Stimulated activated memory B cell treated with anti-CD40 and anti-IgM and Interleukin-4, amounts not matched to agents 10 μg/mL and 1 μg/mL and 100 μg/mL, for 72 hours (primary cell): ENCODE data around the gene CDH23.

Experiments
- ATAC-seq: fragments of 150-1000 bp; cut with Tn5 transposase; 2 replicates; pipeline ENCODE4 v1.10.0; 2021
- H3K27ac Mint-ChIP-seq: one replicate; pipeline ENCODE4 v1.8.0; 2022; ENCODE audit warnings: mild to moderate bottlenecking, mixed read lengths
- H3K27me3 Mint-ChIP-seq: one replicate; pipeline ENCODE4 v1.8.0; 2022; ENCODE audit warnings: mixed read lengths
- H3K36me3 Mint-ChIP-seq: one replicate; pipeline ENCODE4 v1.8.0; 2022; ENCODE audit warnings: mixed read lengths
- H3K4me1 Mint-ChIP-seq: one replicate; pipeline ENCODE4 v1.8.0; 2022; ENCODE audit warnings: mixed read lengths
- H3K4me3 Mint-ChIP-seq: one replicate; pipeline ENCODE4 v1.8.0; 2022; ENCODE audit warnings: mild to moderate bottlenecking, moderate library complexity, mixed read lengths
- H3K9me3 Mint-ChIP-seq: one replicate; pipeline ENCODE4 v1.8.0; 2022; ENCODE audit warnings: mixed read lengths

The CDH23 gene

DNA sequence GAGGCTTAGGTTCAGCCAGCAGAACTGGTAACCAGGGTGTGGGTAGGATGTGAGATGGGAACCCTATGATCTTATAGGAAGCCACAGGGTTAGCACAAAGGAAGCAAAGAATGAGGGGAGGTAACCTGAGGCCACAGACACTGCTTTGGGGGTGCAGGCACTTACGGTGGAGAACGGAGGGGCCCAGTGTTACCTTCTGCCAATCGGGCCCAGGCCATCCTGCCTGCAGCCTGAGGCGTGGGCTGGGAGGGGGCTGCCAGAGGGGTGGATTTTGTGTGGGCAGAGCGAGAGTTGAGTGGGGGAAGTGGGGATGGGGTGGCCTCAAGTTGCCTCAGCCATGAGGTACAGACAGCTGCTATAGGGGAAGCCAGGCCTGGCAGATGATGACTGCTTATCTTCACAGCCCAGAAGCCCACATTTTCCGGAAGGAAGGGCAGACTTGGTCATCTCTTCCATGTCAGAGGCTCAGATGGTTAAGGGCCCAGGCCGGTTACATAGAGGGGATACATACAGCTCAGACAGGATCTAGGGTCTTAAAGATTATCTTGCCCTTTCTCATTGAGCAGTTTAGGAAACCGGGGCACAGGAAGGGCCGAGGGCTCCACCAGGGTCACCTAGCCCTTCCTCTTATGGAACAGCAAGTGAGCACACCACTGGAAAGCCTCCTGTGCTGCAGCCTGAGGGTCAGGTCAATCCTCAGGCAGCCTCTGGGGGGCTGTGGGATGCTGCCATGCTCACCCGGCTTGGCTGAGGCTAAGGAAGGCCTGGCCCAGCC lies 401.0 kb downstream of the CDH23 start:
- H3K27ac Mint-ChIP-seq: no peak overlapping the region
- ATAC-seq: no peak
- H3K36me3 Mint-ChIP-seq: peaks cover 4% of the 10 kb centered on the region
- no peak overlapping the region for H3K4me3 Mint-ChIP-seq
- peaks cover 32% of the 10 kb centered on the region for H3K4me1 Mint-ChIP-seq
- peaks cover 18% of the 10 kb centered on the region for H3K27me3 Mint-ChIP-seq
- peaks cover 4% of the 10 kb centered on the region for H3K9me3 Mint-ChIP-seq

DNA sequence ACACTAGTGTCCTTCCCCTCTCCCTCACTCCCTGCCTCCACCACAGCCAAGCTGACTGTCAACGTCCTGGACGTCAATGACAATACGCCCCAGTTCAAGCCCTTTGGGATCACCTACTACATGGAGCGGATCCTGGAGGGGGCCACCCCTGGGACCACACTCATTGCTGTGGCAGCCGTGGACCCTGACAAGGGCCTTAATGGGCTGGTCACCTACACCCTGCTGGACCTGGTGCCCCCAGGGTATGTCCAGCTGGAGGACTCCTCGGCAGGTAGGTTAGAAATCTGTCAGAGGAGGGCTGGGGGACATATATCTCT lies 401.5 kb downstream of the CDH23 start:
- no peak for ATAC-seq
- H3K27me3 Mint-ChIP-seq: peaks cover 17% of the 10 kb centered on the region
- peaks cover 4% of the 10 kb centered on the region for H3K36me3 Mint-ChIP-seq
- peaks cover 4% of the 10 kb centered on the region for H3K9me3 Mint-ChIP-seq
- peaks cover 32% of the 10 kb centered on the region for H3K4me1 Mint-ChIP-seq
- H3K27ac Mint-ChIP-seq: no peak overlapping the region
- no peak overlapping the region for H3K4me3 Mint-ChIP-seq

DNA sequence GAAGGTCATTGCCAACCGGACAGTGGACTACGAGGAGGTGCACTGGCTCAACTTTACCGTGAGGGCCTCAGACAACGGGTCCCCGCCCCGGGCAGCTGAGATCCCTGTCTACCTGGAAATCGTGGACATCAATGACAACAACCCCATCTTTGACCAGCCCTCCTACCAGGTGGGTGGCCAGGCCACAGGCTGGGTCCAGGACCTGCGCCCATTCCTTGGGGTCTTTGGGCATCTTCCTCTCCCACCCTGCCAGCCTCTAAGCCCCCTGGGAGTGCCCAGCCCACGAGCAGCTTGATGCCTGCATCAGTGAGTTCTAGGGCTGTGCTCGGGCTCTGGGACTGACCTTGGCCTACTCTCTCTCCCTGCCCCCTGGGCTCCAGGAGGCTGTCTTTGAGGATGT lies 402.4 kb downstream of the CDH23 start:
- no peak overlapping the region for H3K27ac Mint-ChIP-seq
- H3K4me3 Mint-ChIP-seq: no peak overlapping the region
- no peak for ATAC-seq
- peaks cover 9% of the 10 kb centered on the region for H3K27me3 Mint-ChIP-seq
- peaks cover 4% of the 10 kb centered on the region for H3K9me3 Mint-ChIP-seq
- peaks cover 4% of the 10 kb centered on the region for H3K36me3 Mint-ChIP-seq
- H3K4me1 Mint-ChIP-seq: peaks cover 26% of the 10 kb centered on the region

DNA sequence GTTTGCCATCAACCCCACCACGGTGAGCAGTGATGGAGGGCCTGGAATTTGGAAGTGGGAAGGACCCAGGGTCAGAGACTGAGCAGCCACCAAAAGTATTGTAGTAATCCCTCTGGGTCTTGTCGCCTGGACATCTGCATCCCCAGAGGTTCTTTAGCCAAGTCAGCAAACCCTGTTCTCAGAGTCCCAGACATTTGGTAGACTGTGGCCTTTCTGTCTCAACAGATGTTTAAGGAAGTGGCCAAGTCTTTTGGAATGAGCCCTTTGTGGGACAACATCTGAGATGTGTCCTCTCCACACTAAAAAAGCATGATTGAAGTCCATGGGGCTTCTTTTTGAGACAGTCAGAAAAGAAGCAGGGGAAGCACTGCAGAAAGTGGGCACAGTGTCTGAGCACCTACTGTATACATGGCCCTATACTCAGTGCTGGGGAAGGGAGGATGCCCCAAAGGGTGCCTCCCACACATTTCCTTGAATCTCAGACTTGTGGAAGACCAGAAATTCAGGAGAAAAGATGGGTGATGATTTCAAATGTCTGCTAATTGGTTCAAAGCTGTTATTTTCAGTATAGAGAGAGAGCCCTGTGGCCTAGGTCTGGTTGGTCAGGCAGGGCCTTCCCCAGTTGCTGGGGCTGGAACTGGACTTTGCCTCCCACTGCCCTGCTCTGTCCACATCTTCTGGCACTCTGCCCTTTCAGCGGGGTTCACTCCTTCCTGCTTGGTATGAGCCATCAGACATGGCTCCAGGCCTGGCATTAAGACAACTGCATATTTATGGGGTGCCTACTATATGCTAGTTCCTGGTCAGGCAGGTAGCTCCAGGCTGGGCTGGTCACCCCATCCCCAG lies 403.1 kb downstream of the CDH23 start:
- no peak overlapping the region for H3K27ac Mint-ChIP-seq

DNA sequence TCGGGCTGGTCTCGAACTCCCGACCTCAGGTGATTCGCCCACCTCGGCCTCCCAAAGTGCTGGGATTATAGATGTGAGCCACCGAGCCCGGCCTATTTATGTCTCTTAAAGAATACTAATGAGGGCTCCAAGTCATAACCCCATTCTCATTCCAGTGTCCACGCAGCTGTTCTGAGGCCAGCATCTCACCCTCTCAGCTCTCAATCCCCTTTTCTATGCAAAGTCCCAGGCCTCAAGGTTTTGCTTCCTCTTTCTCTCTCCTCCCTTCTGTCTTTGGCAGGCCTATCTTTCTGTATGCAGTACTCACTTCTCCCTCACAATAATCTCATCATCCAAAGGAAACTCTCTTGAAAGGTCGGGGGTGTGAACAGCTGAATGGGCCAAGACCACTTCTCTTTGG lies 404.6 kb downstream of the CDH23 start:
- no peaks in the 10 kb centered on the region for H3K27me3 Mint-ChIP-seq
- ATAC-seq: peak; percentile 92
- peaks cover 21% of the 10 kb centered on the region for H3K4me1 Mint-ChIP-seq
- H3K36me3 Mint-ChIP-seq: no peaks in the 10 kb centered on the region
- H3K9me3 Mint-ChIP-seq: no peaks in the 10 kb centered on the region
- no peak overlapping the region for H3K4me3 Mint-ChIP-seq
- H3K27ac Mint-ChIP-seq: no peak overlapping the region

More for the DNA sequence above, 403.1 kb downstream of the CDH23 start:
- H3K27me3 Mint-ChIP-seq: peaks cover 9% of the 10 kb centered on the region
- H3K4me3 Mint-ChIP-seq: no peak overlapping the region
- peaks cover 26% of the 10 kb centered on the region for H3K4me1 Mint-ChIP-seq
- H3K36me3 Mint-ChIP-seq: peaks cover 4% of the 10 kb centered on the region
- H3K9me3 Mint-ChIP-seq: peaks cover 4% of the 10 kb centered on the region
- ATAC-seq: no peak

DNA sequence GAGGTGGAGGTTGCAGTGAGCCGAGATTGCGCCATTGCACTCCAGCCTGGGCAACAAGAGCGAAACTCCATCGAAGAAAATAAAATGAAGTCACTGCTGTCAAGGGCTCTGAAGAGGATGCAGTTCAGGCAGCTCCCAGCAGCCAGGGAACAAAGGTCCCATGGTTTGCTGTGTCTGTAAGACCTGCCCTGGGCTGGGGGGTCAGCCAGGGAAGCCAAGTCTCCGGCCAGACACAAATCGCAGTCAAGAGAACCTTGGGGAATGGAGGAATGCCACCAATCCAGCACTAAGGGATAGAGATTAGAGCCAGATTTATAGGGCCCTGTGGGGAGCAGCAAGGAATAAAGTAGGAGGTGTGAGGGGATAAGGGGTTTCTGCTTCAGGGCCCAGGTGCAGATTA lies 405.5 kb downstream of the CDH23 start:
- no peak overlapping the region for H3K27ac Mint-ChIP-seq

DNA sequence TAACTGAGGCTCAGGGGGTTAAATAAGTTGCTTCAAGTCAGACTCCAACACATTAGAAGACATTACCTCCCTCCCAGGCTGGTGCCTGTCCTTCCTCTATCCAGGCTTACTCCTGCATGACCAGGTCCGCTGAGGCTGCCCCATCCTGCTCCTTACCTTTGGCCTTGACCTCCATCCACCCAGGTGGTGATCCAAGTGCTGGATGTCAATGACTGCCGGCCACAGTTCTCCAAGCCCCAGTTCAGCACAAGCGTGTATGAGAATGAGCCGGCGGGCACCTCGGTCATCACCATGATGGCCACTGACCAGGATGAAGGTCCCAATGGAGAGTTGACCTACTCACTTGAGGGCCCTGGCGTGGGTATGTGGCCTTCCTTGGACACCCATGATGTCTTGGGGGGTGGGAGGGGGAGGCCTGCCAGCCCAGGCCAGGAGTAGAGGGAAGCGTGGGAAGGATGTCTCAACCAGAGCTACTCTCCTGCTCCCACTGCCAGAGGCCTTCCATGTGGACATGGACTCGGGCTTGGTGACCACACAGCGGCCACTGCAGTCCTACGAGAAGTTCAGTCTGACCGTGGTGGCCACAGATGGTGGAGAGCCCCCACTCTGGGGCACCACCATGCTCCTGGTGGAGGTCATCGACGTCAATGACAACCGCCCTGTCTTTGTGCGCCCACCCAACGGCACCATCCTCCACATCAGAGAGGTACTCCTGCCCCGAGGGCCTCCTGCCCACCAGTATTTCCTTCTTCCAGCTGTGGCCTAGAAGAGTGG lies 406.2 kb downstream of the CDH23 start:
- no peaks in the 10 kb centered on the region for H3K9me3 Mint-ChIP-seq
- H3K4me3 Mint-ChIP-seq: no peak overlapping the region
- H3K27me3 Mint-ChIP-seq: no peaks in the 10 kb centered on the region
- no peaks in the 10 kb centered on the region for H3K36me3 Mint-ChIP-seq
- no peak overlapping the region for H3K27ac Mint-ChIP-seq
- no peak for ATAC-seq
- H3K4me1 Mint-ChIP-seq: peaks cover 13% of the 10 kb centered on the region

More for the DNA sequence above, 405.5 kb downstream of the CDH23 start:
- no peaks in the 10 kb centered on the region for H3K9me3 Mint-ChIP-seq
- H3K36me3 Mint-ChIP-seq: no peaks in the 10 kb centered on the region
- peaks cover 18% of the 10 kb centered on the region for H3K4me1 Mint-ChIP-seq
- no peak for ATAC-seq
- H3K27me3 Mint-ChIP-seq: no peaks in the 10 kb centered on the region
- H3K4me3 Mint-ChIP-seq: no peak overlapping the region

DNA sequence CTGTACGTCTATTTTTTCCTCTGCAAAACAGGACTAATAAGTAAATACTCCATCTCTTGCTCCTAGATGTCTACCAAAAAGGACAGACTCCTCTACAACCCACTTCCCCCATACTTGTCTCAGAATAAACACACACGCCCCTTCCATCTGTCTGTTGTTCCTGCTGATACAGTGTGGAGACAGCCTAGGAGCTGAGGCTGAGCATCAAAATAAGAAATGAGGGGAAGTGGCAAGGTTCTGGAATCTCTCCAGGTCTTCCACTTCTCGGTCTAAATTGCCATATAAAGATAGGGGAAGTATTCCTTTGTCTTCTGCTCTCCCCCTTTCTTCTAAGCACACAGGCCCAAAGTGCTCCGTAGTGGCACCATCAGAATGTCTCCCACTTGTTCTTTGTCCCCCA lies 407.4 kb downstream of the CDH23 start:
- H3K27ac Mint-ChIP-seq: no peak overlapping the region
- no peak overlapping the region for H3K4me3 Mint-ChIP-seq
- ATAC-seq: no peak
- H3K9me3 Mint-ChIP-seq: no peaks in the 10 kb centered on the region
- H3K36me3 Mint-ChIP-seq: no peaks in the 10 kb centered on the region
- H3K27me3 Mint-ChIP-seq: no peaks in the 10 kb centered on the region
- peaks cover 13% of the 10 kb centered on the region for H3K4me1 Mint-ChIP-seq

DNA sequence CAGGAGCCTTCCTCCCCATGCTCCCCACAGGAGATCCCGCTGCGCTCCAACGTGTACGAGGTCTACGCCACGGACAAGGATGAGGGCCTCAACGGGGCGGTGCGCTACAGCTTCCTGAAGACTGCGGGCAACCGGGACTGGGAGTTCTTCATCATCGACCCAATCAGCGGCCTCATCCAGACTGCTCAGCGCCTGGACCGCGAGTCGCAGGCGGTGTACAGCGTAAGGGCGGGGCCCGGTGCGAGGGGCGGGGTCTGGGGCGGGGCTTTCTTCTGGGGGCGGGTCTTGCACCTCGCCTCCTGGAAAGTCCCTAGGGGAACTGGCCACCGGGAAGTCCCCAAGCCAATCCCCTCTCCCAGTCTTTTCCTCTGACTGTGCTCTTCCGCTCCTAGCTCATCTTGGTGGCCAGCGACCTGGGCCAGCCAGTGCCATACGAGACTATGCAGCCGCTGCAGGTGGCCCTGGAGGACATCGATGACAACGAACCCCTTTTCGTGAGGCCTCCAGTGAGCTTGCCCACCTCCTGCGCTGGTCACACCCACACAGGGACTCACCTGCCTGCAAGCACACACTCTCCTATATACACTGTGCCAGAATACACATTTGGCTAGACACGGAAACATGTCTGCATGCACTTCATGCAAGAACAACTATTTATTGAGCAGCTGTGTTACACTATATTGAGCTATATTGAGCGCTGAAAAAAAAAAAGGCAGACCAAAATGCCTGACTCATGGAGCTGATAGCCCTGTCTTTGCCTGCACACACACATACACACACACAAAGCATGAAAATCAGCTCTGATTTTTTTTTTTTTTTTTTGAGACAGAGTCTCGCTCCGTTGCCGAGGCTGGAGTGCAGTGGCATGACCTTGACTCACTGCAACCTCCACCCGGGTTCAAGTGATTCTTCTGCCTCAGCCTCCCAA lies 409.3 kb downstream of the CDH23 start:
- Mint-ChIP-seq H3K27ac (no peak overlapping the region), H3K4me1 (peaks cover 12% of the 10 kb centered on the region), H3K9me3 (no peaks in the 10 kb centered on the region), H3K36me3 (no peaks in the 10 kb centered on the region), H3K27me3 (no peaks in the 10 kb centered on the region), H3K4me3 (no peak overlapping the region)
- ATAC-seq: no peak

DNA sequence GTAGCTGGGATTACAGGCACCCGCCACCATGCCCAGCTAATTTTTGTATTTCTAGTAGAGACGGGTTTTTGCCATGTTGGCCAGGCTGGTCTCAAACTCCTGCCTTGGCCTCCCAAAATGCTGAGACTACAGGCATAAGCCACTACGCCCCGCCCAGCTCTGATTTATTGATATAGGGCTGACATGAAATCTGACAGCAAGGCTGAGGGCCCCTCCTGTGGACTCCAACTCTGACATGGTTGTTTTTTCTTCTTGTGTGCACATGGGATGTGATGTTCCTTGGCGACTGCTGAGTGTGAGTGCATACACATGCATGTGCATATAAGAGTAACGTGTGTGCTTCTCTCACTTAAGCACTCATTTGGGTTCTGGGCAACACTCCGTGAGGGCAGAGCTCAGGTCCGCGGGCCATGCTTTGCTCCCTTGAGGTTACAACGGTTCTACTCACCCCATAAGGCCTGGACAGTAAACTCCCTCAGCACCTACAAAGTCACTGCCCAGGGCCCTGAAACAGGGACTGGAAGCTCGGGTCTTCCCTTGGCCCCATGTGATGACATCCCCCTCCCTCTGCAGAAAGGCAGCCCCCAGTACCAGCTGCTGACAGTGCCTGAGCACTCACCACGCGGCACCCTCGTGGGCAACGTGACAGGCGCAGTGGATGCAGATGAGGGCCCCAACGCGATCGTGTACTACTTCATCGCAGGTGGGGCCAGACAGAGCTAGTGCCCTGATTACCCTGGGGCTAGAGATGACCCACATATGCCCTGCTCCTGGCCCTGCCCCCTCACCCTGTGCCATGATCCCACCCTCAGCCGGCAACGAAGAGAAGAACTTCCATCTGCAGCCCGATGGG lies 410.2 kb downstream of the CDH23 start:
- no peak for ATAC-seq
- Mint-ChIP-seq H3K27ac (no peak overlapping the region), H3K4me1 (peaks cover 3% of the 10 kb centered on the region), H3K27me3 (no peaks in the 10 kb centered on the region), H3K36me3 (no peaks in the 10 kb centered on the region), H3K9me3 (no peaks in the 10 kb centered on the region), H3K4me3 (no peak overlapping the region)

DNA sequence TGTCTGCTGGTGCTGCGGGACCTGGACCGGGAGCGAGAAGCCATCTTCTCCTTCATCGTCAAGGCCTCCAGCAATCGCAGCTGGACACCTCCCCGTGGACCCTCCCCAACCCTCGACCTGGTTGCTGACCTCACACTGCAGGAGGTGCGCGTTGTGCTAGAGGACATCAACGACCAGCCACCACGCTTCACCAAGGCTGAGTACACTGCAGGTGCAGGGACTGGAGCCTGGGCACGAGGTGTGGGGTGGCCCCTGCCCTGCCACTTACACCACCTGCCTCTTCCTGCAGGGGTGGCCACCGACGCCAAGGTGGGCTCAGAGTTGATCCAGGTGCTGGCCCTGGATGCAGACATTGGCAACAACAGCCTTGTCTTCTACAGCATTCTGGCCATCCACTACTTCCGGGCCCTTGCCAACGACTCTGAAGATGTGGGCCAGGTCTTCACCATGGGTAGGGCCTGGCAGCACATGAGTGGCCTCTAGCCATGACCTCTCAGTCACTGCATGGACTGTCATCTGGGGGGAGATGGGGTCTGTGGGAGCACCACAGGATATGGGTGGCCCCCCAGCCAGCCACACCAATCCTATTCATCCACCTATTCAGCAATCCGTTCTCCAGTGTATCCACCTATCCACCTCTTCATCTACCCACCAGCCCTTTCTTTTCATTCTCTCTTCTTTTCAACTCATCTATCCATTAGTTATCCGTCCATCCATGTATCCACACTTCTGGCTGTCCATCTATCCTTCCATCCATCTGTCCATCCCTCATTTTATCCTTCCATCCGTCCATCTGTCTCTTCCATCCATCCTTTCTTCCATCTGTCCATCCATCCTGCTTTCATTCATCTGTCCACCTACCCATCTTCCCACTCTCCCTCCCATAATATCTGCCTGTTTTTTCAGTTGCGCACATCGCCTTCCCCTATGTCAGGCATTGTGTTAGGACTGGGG lies 411.1 kb downstream of the CDH23 start:
- Mint-ChIP-seq H3K36me3 (no peaks in the 10 kb centered on the region), H3K4me1 (no peaks in the 10 kb centered on the region), H3K4me3 (no peak overlapping the region), H3K27ac (no peak overlapping the region), H3K9me3 (no peaks in the 10 kb centered on the region), H3K27me3 (no peaks in the 10 kb centered on the region)
- ATAC-seq: no peak

DNA sequence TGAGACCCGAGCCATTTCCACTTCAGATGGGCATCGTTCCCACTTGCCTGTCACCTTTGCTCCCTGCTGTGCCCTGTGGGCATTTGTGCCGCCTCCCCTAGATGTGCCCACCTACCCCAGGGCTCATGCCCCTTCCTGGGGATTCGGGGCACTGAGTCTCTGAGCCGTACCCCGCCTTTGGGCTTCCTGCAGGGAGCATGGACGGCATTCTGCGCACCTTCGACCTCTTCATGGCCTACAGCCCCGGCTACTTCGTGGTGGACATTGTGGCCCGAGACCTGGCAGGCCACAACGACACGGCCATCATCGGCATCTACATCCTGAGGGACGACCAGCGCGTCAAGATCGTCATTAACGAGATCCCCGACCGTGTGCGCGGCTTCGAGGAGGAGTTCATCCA lies 412.9 kb downstream of the CDH23 start:
- H3K27me3 Mint-ChIP-seq: no peaks in the 10 kb centered on the region
- H3K4me1 Mint-ChIP-seq: no peaks in the 10 kb centered on the region
- no peak overlapping the region for H3K4me3 Mint-ChIP-seq
- H3K9me3 Mint-ChIP-seq: no peaks in the 10 kb centered on the region
- no peak overlapping the region for H3K27ac Mint-ChIP-seq
- peaks cover 5% of the 10 kb centered on the region for H3K36me3 Mint-ChIP-seq
- no peak for ATAC-seq
